K562 (cell line): ENCODE results near the gene NRCAM. TPM values are rescaled to one million over a fixed set of nuclear protein-coding genes. Genes with fewer than 3 reads are reported as not detected.

ENCODE experiments used
- ATAC-seq: fragments of 200-7000 bp; cut with Tn5 transposase; 3 replicates; pipeline ENCODE4 v1.9.1; 2020; ENCODE audit warnings: moderate library complexity
- BruUV-seq: library from RNA; stranded (reverse); fragments of 400-500 nt; replicated peaks from 2 replicates; lab custom pipeline; 2021; lab: Mats Ljungman, UMichigan
- CTCF ChIA-PET: fragments of 300-600 bp; formaldehyde crosslinking; extraction: SDS; loops from one replicate; lab custom pipeline; 2021; ENCODE audit warnings: low intra/inter-chr PET ratio; lab: Yijun Ruan, JAX
- POLR2A ChIA-PET: fragments of 300-600, 350-650 bp; sonication (Branson Sonifier 250); formaldehyde crosslinking; extraction: SDS; loops from one replicate; lab custom pipeline; 2021; ENCODE audit warnings: antibody characterized with exemption, inconsistent platforms; lab: Yijun Ruan, JAX
- DNase-seq, 4 experiments: peaks; one replicate each; pipeline versions ENCODE4 v3.0.0 to v3.0.0-alpha.2; 2011 to 2018; ENCODE audit warnings: low spot score in 3 of 4, mixed read lengths in 3 of 4; ENCODE audit errors: extremely low read depth in 1 of 4
- FAIRE-seq: peaks from 2 replicates; lab custom pipeline; 2011; peaks lifted over from hg19 to GRCh38; lab: Jason Lieb, UNC
- H2AFZ ChIP-seq: 2 replicates; pipeline ENCODE4 v1.6.0; 2011; ENCODE audit warnings: low read depth, low read length, control low read depth, inconsistent platforms
- H3K27ac ChIP-seq: fragments of 200-600 bp; 3 replicates; pipeline ENCODE4 v1.8.0; 2011; ENCODE audit warnings: low read depth, mild to moderate bottlenecking, control low read depth, inconsistent platforms, low read length, moderate library complexity, mixed read lengths; ENCODE audit errors: extremely low read depth
- H3K27me3 ChIP-seq, 2 experiments: fragments of 300-600 bp in 1 of 2; 2 replicates in 1 of 2; 3 replicates in 1 of 2; pipeline versions ENCODE4 v1.6.0 to v1.8.0; 2011; ENCODE audit warnings: inconsistent platforms in 2 of 2, low read length in 2 of 2, mild to moderate bottlenecking in 1 of 2, mixed read lengths in 1 of 2, moderate library complexity in 1 of 2; ENCODE audit not compliant: control insufficient read depth in 2 of 2, insufficient read depth in 2 of 2
- H3K36me3 ChIP-seq: fragments of 300-600 bp; 3 replicates; pipeline ENCODE4 v1.8.0; 2011; ENCODE audit warnings: mild to moderate bottlenecking, low read length, inconsistent platforms; ENCODE audit not compliant: control insufficient read depth, insufficient read depth
- H3K4me1 ChIP-seq, 2 experiments: fragments of 200-600 bp in 1 of 2; replicated peaks in 1 of 2; 2 replicates in 1 of 2; 3 replicates in 1 of 2; pipeline versions ENCODE4 v1.5.1 to v1.8.0; 2011; ENCODE audit warnings: inconsistent platforms in 2 of 2, low read length in 2 of 2, mild to moderate bottlenecking in 1 of 2, mixed read lengths in 1 of 2, moderate library complexity in 1 of 2; ENCODE audit not compliant: control insufficient read depth in 2 of 2, insufficient read depth in 2 of 2
- H3K4me2 ChIP-seq: 2 replicates; pipeline ENCODE4 v1.6.1; 2011; ENCODE audit warnings: low read length, control low read depth, inconsistent platforms, mixed read lengths; ENCODE audit not compliant: insufficient read depth
- H3K4me3 ChIP-seq: fragments of 200-600 bp; sonication (generic), shearing (Covaris generic); 2 replicates; pipeline ENCODE4 v1.5.1; 2016; ENCODE audit warnings: control low read depth, inconsistent platforms
- H3K79me2 ChIP-seq: fragments of 200-600 bp; 3 replicates; pipeline ENCODE4 v1.8.0; 2011; ENCODE audit warnings: low read length, inconsistent platforms; ENCODE audit not compliant: control insufficient read depth, insufficient read depth
- H3K9ac ChIP-seq, 2 experiments: 2 replicates each; pipeline versions ENCODE4 v1.6.0 to v1.6.1; 2011; ENCODE audit warnings: low read depth in 2 of 2, low read length in 2 of 2, control low read depth in 1 of 2, inconsistent platforms in 1 of 2, mild to moderate bottlenecking in 1 of 2, mixed read lengths in 1 of 2; ENCODE audit not compliant: insufficient read depth in 1 of 2
- H3K9me1 ChIP-seq: one replicate; pipeline ENCODE4 v1.6.0; 2011; ENCODE audit warnings: inconsistent platforms, mild to moderate bottlenecking, low read length, moderate library complexity; ENCODE audit not compliant: control insufficient read depth, insufficient read depth
- H3K9me3 ChIP-seq: replicated peaks from 2 replicates; pipeline ENCODE4 v1.5.1; 2011; ENCODE audit warnings: low read depth, low read length, inconsistent platforms; ENCODE audit not compliant: control insufficient read depth, insufficient read depth
- H4K20me1 ChIP-seq: replicated peaks from 2 replicates; pipeline ENCODE4 v1.6.1; 2011; ENCODE audit warnings: low read length, inconsistent platforms, mixed read lengths; ENCODE audit not compliant: control insufficient read depth, insufficient read depth
- ATF2 ChIP-seq: sonication (generic); formaldehyde crosslinking; IDR thresholded peaks from 2 replicates; pipeline ENCODE4 v1.8.1; 2022; ENCODE audit warnings: missing genetic modification reagents
- FOXJ2 ChIP-seq: fragments of 200-800 bp; sonication (Bioruptor generic); IDR thresholded peaks from 2 replicates; pipeline ENCODE4 v1.6.1; 2016; ENCODE audit warnings: missing genetic modification characterization, missing compliant biosample characterization
- IRF2 ChIP-seq: sonication (generic); formaldehyde crosslinking; IDR thresholded peaks from 2 replicates; pipeline ENCODE4 v1.8.1; 2022; ENCODE audit warnings: mild to moderate bottlenecking, missing genetic modification reagents
- RB1 ChIP-seq: fragments of 450-650 bp; IDR thresholded peaks from 2 replicates; pipeline ENCODE4 v1.6.1; 2017; ENCODE audit warnings: low read depth, mild to moderate bottlenecking
- ZBTB8A ChIP-seq: fragments of 450-650 bp; IDR thresholded peaks from 2 replicates; pipeline ENCODE4 v1.6.1; 2018; ENCODE audit warnings: mild to moderate bottlenecking, moderate library complexity; ENCODE audit not compliant: partially characterized antibody
- WGBS: fragments of 100-300 bp; shearing (Covaris generic); methylation state at CpG from one replicate; pipeline ENCODE4 v1.1.6; 2016; ENCODE audit warnings: low coverage, mixed read lengths; ENCODE audit not compliant: insufficient coverage; ENCODE audit errors: missing lambda C conversion rate; 5-methylcytosine and 5-hydroxymethylcytosine counted together
- in situ Hi-C: fragments of 300-500 bp; cut with MboI; formaldehyde crosslinking; loops from 4 replicates; pipeline ENCODE4 v1.15.0; 2018; ENCODE audit warnings: inconsistent platforms, mixed read lengths
- intact Hi-C: fragments of 100-400 bp; cut with micrococcal nuclease; formaldehyde crosslinking; loops from 2 replicates; pipeline ENCODE4 v1.14.2; 2022
- polyA plus RNA-seq, 8 experiments: library from polyadenylated mRNA; depleted of rRNA in 4 of 8; stranded (reverse) in 5 of 8; unstranded in 3 of 8; fragments of >200 nt; fragmentation: Nextera tagmentation in 2 of 8; fragmentation: Illumina TruSeq in 1 of 8; extraction: Ambion mirVana in 2 of 8; extraction: Trizol in 1 of 8; gene quantifications; 2 replicates each; pipeline versions ENCODE4 v1.2.1 to v1.2.3, GENCODE V29; 2011 to 2014; ENCODE audit warnings: inconsistent platforms in 1 of 8, missing spikeins in 1 of 8
- total RNA-seq, 7 experiments: library from RNA; depleted of rRNA in 6 of 7; stranded (reverse); fragments of >200 nt in 6 of 7; fragmentation: Illumina TruSeq in 2 of 7; extraction: Trizol in 2 of 7; gene quantifications; 2 replicates each; pipeline versions ENCODE4 v1.2.1 to v1.2.3, GENCODE V29; 2011 to 2021; ENCODE audit warnings: low replicate concordance in 1 of 7

The NRCAM gene
- total and polyA plus RNA-seq, 9 of the 15 experiments (the other 6 are each of a cell fraction or from before 2014, with no cell fraction given), result 0.03 to 0.54 (median 0.12) TPM; not detected in 1

GRCh38 chr7:108307595-108307994 is 148.6 kb downstream of the NRCAM start:
- Histone ChIP-seq H3K4me2 (no peak overlapping the region), H3K27ac (no peak overlapping the region), H3K9me1 (no peaks in the 10 kb centered on the region), H3K79me2 (no peaks in the 10 kb centered on the region), H3K9ac (no peak overlapping the region), H3K4me3 (no peak overlapping the region), H4K20me1 (no peaks in the 10 kb centered on the region), H3K36me3 (no peaks in the 10 kb centered on the region), H3K27me3 (peaks cover 0 to 3% of the 10 kb centered on the region in 2 experiments; a peak in 2 of 5 replicates), H3K4me1 (no peaks in the 10 kb centered on the region), H2AFZ (no peak overlapping the region), H3K9me3 (no peaks in the 10 kb centered on the region)
- TF ChIP-seq FOXJ2 (tag) (no peak), ZBTB8A (no peak), ATF2 (no peak)
- CTCF ChIA-PET, result no interaction called here
- ATAC-seq, result no peak
- 0% methylated on average over 2 of the region's 2 CpGs for WGBS
- BruUV-seq, result no TSS peak
- POLR2A ChIA-PET, result interaction anchor here (1.2 kb wide), 1 partner anchor 16 kb away, joined by 4 read pairs; no protein-coding TSS in a partner anchor
- intact Hi-C loops (no loop called here), in situ Hi-C loops (no loop called here)
- FAIRE-seq, result no peak
- no peak for DNase-seq

GRCh38 chr7:108307194-108307593 is 149.0 kb downstream of the NRCAM start:
- intact Hi-C loops, result no loop called here
- no peak for FAIRE-seq
- POLR2A ChIA-PET, result interaction anchor here (1.2 kb wide), 1 partner anchor 16 kb away, joined by 4 read pairs; no protein-coding TSS in a partner anchor

More at GRCh38 chr7:108307194-108307593, 149.0 kb downstream of the NRCAM start:
- no peak for ATAC-seq
- no peak for DNase-seq
- in situ Hi-C loops, result no loop called here
- no TSS peak for BruUV-seq
- H3K36me3 ChIP-seq, result no peaks in the 10 kb centered on the region
- no peaks in the 10 kb centered on the region for H3K79me2 ChIP-seq
- no peaks in the 10 kb centered on the region for H3K9me1 ChIP-seq
- H3K9ac ChIP-seq, result no peak overlapping the region
- H3K4me3 ChIP-seq, result no peak overlapping the region
- H4K20me1 ChIP-seq, result no peaks in the 10 kb centered on the region
- peaks cover 0 to 3% of the 10 kb centered on the region in 2 experiments; a peak in 2 of 5 replicates for H3K27me3 ChIP-seq
- CTCF ChIA-PET, result no interaction called here
- H3K4me1 ChIP-seq, result no peaks in the 10 kb centered on the region
- no peak overlapping the region for H3K27ac ChIP-seq
- no peaks in the 10 kb centered on the region for H3K9me3 ChIP-seq
- H3K4me2 ChIP-seq, result no peak overlapping the region
- H2AFZ ChIP-seq, result no peak overlapping the region
- TF ChIP-seq IRF2 (CRISPR knock-in tag), result no peak
- TF ChIP-seq RB1, result 0 out of 2 replicates have a peak, but pooled peaks have one; percentile 14
- 2% methylated on average over 6 of the region's 6 CpGs for WGBS
